A673 (cell line): ENCODE data around the gene SUPT6H.

Source experiments
- EZH2 ChIP-seq: fragments of 200-600 bp; sonication (generic); IDR thresholded peaks from 2 replicates; pipeline ENCODE4 v1.6.1; 2017; ENCODE audit warnings: borderline replicate concordance, low read depth, mild to moderate bottlenecking, mixed read lengths, antibody characterized with exemption, low read length; ENCODE audit not compliant: poor library complexity, severe bottlenecking
- TF ChIP-seq, protein P1 (sequence below): fragments of 300-800, 200-600 bp; sonication (generic); conservative IDR thresholded peaks from 2 replicates; pipeline ENCODE4 v1.5.1; 2017; ENCODE audit warnings: low read depth, mild to moderate bottlenecking, antibody characterized with exemption, low read length, moderate library complexity, mixed read lengths

DNA sequence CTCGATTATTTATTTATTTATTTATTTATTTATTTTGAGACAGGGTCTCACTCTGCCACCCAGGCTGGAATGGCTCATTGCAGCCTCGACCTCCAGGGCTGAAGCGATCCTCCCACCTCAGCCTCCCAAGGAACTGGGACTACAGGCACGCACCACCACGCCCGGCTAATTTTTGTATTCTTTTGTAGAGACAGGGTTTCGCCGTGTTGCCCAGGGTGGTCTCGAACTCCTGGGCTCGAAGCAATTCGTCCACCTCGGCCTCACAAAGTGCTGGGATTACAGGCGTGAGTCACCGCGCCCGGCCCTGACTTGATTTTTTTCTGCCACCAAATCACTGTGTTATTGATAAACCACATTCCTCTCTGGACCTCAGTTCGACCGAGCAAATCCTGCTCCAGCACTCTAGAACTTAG lies 57.0 kb downstream of the SUPT6H start:
- TF ChIP-seq, protein P1, sequence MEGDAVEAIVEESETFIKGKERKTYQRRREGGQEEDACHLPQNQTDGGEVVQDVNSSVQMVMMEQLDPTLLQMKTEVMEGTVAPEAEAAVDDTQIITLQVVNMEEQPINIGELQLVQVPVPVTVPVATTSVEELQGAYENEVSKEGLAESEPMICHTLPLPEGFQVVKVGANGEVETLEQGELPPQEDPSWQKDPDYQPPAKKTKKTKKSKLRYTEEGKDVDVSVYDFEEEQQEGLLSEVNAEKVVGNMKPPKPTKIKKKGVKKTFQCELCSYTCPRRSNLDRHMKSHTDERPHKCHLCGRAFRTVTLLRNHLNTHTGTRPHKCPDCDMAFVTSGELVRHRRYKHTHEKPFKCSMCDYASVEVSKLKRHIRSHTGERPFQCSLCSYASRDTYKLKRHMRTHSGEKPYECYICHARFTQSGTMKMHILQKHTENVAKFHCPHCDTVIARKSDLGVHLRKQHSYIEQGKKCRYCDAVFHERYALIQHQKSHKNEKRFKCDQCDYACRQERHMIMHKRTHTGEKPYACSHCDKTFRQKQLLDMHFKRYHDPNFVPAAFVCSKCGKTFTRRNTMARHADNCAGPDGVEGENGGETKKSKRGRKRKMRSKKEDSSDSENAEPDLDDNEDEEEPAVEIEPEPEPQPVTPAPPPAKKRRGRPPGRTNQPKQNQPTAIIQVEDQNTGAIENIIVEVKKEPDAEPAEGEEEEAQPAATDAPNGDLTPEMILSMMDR = no peak
- TF ChIP-seq EZH2 = no peak
